Lung (tissue), 12 donors: ENCODE data around the gene UQCRH. TPM values are rescaled to one million over a fixed set of nuclear protein-coding genes. Genes with fewer than 3 reads are reported as not detected.
A peak's percentile ranks its signal among the peaks of the same experiment; 100 is the strongest.

Source experiments
- ATAC-seq: fragments of 200-7000 bp; cut with Tn5 transposase; one replicate; pipeline ENCODE4 v1.9.1; 2020; ENCODE audit warnings: moderate number of reproducible peaks; ENCODE audit not compliant: insufficient read depth, low FRiP score
- DNase-seq, 3 donors: peaks; one replicate each; pipeline ENCODE4 v3.0.0-alpha.2; 2013 to 2017
- H3K27ac ChIP-seq, 2 donors: one replicate each; pipeline ENCODE4 v1.5.1; 2013; ENCODE audit warnings: mild to moderate bottlenecking in 2 of 2, moderate library complexity in 2 of 2, control low read depth in 1 of 2, inconsistent platforms in 1 of 2, low read depth in 1 of 2, low read length in 1 of 2
- H3K27me3 ChIP-seq, 3 donors: one replicate each; pipeline ENCODE4 v1.5.1; 2013; ENCODE audit warnings: low read length in 2 of 3; ENCODE audit not compliant: control insufficient read depth in 3 of 3, insufficient read depth in 3 of 3
- H3K36me3 ChIP-seq, 4 donors: one replicate each; pipeline ENCODE4 v1.5.1; 2013; ENCODE audit warnings: low read length in 4 of 4, mild to moderate bottlenecking in 1 of 4, moderate library complexity in 1 of 4; ENCODE audit not compliant: control insufficient read depth in 4 of 4, insufficient read depth in 4 of 4
- H3K4me1 ChIP-seq, 5 donors: one replicate each; pipeline ENCODE4 v1.5.1; 2013; ENCODE audit warnings: low read length in 5 of 5, mild to moderate bottlenecking in 2 of 5, moderate library complexity in 1 of 5; ENCODE audit not compliant: control insufficient read depth in 5 of 5, insufficient read depth in 5 of 5
- H3K4me3 ChIP-seq: one replicate; pipeline ENCODE4 v1.5.1; 2013; ENCODE audit warnings: mild to moderate bottlenecking, control low read depth, moderate library complexity
- H3K9ac ChIP-seq, 2 donors: one replicate each; pipeline ENCODE4 v1.5.1; 2013; ENCODE audit warnings: low read length in 2 of 2, control low read depth in 1 of 2; ENCODE audit not compliant: insufficient read depth in 1 of 2
- H3K9me3 ChIP-seq, 4 donors: one replicate each; pipeline ENCODE4 v1.5.1; 2013; ENCODE audit warnings: low read length in 3 of 4, mild to moderate bottlenecking in 1 of 4, moderate library complexity in 1 of 4; ENCODE audit not compliant: control insufficient read depth in 4 of 4, insufficient read depth in 3 of 4
- CTCF ChIP-seq: IDR thresholded peaks from 2 replicates; pipeline ENCODE4 v1.5.1; 2012; ENCODE audit warnings: mild to moderate bottlenecking; ENCODE audit errors: control extremely low read depth, extremely low read depth
- WGBS, 2 donors: extraction: QIAGEN DNeasy Blood & Tissue Kit; methylation state at CpG; one replicate each; pipeline ENCODE4 v1.1.7; 2013; 5-methylcytosine and 5-hydroxymethylcytosine counted together
- polyA plus RNA-seq, 2 donors: library from polyadenylated mRNA; stranded (reverse); fragments of 200-250 nt; gene quantifications; one replicate each; pipeline ENCODE4 v1.2.1, GENCODE V29; 2013
- total RNA-seq, 2 donors: library from RNA; depleted of rRNA in 1 of 2; stranded (reverse); fragments of >200 nt in 1 of 2; gene quantifications; one replicate each; pipeline ENCODE4 v1.2.1, GENCODE V29; 2014 to 2021
- donor health status: control.
- donor health status: control.
- donor health status: Bipolar disorder and iron deficiency.
- donor health status: healthy.
- donor health status: DM: yes; HTN: yes; CAD: no.

UQCRH gene
- total and polyA plus RNA-seq, 4 donors, result 159 to 400 (median 304) TPM

GRCh38 chr1:46289134-46289494 is 14.4 kb upstream of the UQCRH start:
- no peak for TF ChIP-seq CTCF
- H3K9me3 ChIP-seq, result no peaks in the 10 kb centered on the region
- 92 to 96% methylated on average over 5 of the region's 5 CpGs for WGBS, 2 donors
- H3K4me3 ChIP-seq, result no peak overlapping the region
- no peak for ATAC-seq
- no peaks in the 10 kb centered on the region for H3K4me1 ChIP-seq
- H3K9ac ChIP-seq, result no peak overlapping the region
- H3K27ac ChIP-seq, result peak overlapping the region in 1 of 2 donors; percentile 60
- no peaks in the 10 kb centered on the region for H3K27me3 ChIP-seq
- peaks cover 18 to 36% (median 26%) of the 10 kb centered on the region in 4 donors for H3K36me3 ChIP-seq
- DNase-seq, result no peak

GRCh38 chr1:46289976-46290375 is 13.5 kb upstream of the UQCRH start:
- Histone ChIP-seq H3K4me1 (no peaks in the 10 kb centered on the region), H3K27me3 (no peaks in the 10 kb centered on the region), H3K9ac (no peak overlapping the region), H3K36me3 (peaks cover 16 to 32% (median 23%) of the 10 kb centered on the region in 4 donors), H3K27ac (no peak overlapping the region), H3K4me3 (no peak overlapping the region), H3K9me3 (no peaks in the 10 kb centered on the region)
- ATAC-seq (no peak), DNase-seq (no peak)
- no peak for TF ChIP-seq CTCF
- WGBS, 2 donors, result 91 to 97% methylated on average over 4 of the region's 4 CpGs

- no peak for DNase-seq
- Histone ChIP-seq H3K27ac (no peak overlapping the region), H3K9ac (no peak overlapping the region), H3K9me3 (no peaks in the 10 kb centered on the region), H3K27me3 (no peaks in the 10 kb centered on the region), H3K4me3 (no peak overlapping the region), H3K4me1 (peaks cover 0 to 10% (median 3%) of the 10 kb centered on the region in 5 donors), H3K36me3 (peaks cover 13 to 31% (median 18%) of the 10 kb centered on the region in 4 donors)
- TF ChIP-seq CTCF, result no peak
- WGBS, 2 donors, result 97 to 99% methylated on average over 2 of the region's 2 CpGs
- ATAC-seq, result no peak
Observed at GRCh38 chr1:46295306-46295705, 8.2 kb upstream of the UQCRH start.

- Histone ChIP-seq H3K4me3 (no peak overlapping the region), H3K27ac (peak overlapping the region in 1 of 2 donors; percentile 41)
- ATAC-seq, result no peak
Observed at GRCh38 chr1:46298387-46298786, 5.1 kb upstream of the UQCRH start.

More at GRCh38 chr1:46298387-46298786, 5.1 kb upstream of the UQCRH start:
- peaks cover 10 to 16% (median 11%) of the 10 kb centered on the region in 5 donors for H3K4me1 ChIP-seq
- TF ChIP-seq CTCF, result no peak
- peaks cover 13 to 27% (median 17%) of the 10 kb centered on the region in 4 donors for H3K36me3 ChIP-seq
- H3K9me3 ChIP-seq, result no peaks in the 10 kb centered on the region
- H3K9ac ChIP-seq, result no peak overlapping the region
- no peaks in the 10 kb centered on the region for H3K27me3 ChIP-seq
- DNase-seq, result no peak
